Fibroblast of skin of left quadriceps (primary cell): ENCODE data around the gene TUBB4A.
A peak's percentile ranks its signal among the peaks of the same experiment; 100 is the strongest.

Experiments used
- DNase-seq, 2 experiments: peaks; one replicate each; pipeline ENCODE4 v3.0.0-alpha.2; 2013; ENCODE audit warnings: low read depth in 2 of 2

The TUBB4A gene

DNA sequence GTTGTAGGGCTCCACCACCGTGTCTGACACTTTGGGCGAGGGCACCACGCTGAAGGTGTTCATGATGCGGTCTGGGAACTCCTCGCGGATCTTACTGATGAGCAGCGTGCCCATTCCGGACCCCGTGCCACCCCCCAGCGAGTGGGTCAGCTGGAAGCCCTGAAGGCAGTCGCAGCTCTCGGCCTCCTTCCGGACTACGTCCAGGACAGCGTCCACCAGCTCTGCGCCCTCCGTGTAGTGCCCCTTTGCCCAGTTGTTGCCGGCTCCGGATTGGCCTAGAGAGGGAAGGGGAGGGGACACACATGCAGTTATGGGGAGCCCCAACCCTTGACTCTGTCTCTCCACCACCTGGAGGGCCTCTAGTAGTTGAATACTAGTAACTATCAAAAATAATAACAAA, 6.2 kb downstream of the TUBB4A start:
- DNase-seq = no peak

DNA sequence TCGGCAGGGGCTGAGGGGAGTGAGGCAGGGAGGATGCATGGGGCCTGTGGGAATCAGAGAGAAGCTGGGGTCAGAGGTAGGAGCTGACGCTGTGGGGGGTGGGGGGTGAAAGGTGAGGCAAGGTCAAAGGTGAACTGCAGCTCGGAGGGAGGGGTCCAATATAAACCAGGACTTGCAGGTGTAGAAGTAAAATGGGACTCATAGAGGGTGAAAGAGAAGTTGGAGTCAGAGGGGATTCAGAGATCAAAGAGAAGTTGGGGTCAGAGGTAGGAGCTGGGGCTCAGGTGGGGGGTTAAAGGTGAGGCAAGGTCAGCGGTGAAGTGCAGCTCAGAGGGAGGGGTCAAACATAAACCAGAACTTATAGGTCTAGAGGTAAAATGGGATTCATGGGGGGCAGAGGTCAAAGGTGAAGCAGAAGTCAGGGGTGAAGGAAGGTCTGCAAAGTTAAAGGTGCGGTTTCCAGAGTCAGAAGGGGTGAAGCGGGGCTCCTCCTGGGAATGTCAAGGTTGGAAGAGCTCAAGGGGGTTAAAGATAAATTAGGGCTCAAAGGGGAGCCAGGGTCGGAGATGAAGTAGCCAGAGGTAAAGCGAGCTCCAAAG, 7.6 kb downstream of the TUBB4A start:
- DNase-seq = no peak

- DNase-seq = no peak
Measured at GRCh38 chr19:6491802-6492592, 10.1 kb downstream of the TUBB4A start.

GRCh38 chr19:6490134-6490533, 12.0 kb downstream of the TUBB4A start:
- DNase-seq = no peak

- DNase-seq = no peak
Measured at GRCh38 chr19:6489278-6490061, 12.6 kb downstream of the TUBB4A start.

GRCh38 chr19:6484831-6485230, 17.3 kb downstream of the TUBB4A start:
- no peak for DNase-seq

- no peak for DNase-seq
Measured at GRCh38 chr19:6484230-6484629, 17.9 kb downstream of the TUBB4A start.

DNA sequence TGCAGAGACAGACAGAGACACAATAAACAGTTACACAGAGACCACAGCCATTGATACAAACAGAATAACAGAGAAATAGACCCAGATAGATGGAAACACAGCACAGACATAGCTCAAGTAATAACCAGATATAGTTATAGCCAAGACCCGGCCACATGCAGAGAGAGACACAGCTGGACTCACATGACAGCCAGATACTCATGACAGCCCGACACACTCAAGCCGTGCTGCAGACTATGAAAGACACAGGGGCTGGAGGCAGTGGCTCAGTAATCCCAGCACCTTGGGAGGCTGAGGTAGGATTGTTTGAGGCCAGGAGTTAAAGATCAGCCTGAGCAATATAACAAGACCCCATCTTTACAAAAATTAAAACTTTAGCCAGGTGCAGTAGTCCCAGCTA, 18.9 kb downstream of the TUBB4A start:
- no peak for DNase-seq

- DNase-seq = no peak
Measured at GRCh38 chr19:6482343-6482686, 19.8 kb downstream of the TUBB4A start.

DNA sequence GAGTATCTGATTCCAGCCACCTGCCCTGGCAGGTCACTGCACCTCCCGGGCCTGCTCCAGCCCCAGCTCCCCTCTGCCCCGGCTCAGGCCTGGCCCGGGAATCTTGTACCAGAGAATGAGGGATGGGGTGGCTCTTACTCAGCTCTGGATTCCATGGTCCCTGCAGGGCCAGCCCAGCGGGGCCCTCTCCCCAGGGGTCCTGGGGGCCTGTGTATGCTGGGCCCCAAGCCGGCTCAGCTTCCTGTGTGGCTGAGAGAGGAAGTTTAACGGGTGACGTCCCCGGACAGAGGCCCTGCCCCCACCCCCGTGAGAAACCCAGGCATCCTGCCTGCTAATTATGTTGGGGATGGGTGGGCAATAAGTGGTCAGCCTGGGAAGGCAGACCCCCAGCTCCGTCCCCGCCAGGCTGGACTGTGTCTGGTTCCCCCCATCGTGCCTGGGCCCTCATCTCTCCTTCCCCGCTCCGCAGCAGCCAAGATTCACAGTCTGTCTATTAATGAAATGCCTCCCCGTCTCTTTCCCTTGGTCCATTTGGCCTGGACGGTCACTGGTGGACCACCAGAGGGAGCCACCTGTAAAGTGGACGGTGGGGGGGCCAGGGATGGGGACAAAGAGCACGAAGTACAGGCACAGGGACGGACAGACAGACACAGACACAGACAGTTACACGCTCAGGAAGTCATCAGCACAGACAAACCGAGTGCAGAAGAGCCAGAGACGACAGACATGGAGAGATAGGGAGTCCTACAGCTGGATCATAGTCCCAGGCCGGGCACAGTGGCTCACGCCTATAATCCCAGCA, 20.4 kb downstream of the TUBB4A start, which contains the start of gene DENND1C:
TSS of gene DENND1C (minus strand) at position 247 of the 802 bp plus-strand sequence. CDS start at position 155, 92 bp downstream.
- no peak for DNase-seq

DNA sequence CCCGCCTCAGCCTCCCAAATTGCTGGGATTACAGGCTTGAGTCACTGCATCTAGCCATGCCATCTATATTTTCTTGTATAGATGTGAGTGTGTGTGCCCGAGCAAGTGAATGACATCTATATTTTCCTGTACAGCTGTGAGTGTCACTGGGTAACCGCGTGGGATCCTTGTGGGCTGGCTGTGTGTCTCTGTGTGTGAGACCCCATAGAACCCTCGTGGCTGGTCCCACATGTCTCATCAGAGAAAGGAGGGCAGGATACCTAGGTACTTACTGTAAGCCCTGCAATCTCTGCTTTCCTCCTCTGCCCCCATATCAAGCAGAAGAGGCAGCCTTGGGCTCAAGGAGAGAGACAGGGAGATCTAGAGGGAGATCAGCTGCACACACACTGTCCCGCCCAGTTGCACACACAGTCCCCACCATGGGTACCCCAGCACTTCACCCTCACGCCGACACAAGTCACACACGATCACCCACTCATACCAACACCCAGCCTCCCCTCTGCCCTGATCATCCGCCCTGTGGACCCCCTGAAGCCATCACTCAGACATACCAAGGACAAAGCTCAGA, 21.2 kb downstream of the TUBB4A start:
- DNase-seq = no peak

DNA sequence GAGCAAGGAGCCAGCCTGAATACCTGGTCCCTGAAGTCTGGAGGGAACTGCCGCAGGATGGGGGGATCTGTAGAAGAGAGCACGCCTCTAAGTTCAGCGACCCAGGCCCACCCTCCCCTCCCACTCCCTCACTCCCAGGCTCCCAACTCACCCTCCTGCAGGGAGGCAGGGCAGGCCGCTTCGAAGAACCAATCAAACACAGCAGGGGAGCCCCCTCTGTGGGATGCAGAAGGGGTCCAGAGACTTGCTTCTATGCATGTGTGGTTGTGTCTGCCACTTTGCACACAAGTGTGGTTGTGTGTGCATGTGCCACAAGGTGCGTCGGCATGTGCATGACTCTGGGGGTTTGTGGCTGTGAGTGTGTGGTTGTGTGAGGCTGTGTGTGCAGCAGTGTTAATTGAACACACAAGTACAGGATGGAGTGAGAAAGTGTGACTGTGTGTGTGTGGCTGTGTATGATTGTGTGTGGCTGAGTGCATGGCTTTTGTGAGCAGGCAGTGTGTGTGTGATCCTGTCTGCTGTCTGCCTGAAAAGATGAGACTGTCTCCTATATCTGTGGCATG, 22.2 kb downstream of the TUBB4A start:
- no peak for DNase-seq

DNA sequence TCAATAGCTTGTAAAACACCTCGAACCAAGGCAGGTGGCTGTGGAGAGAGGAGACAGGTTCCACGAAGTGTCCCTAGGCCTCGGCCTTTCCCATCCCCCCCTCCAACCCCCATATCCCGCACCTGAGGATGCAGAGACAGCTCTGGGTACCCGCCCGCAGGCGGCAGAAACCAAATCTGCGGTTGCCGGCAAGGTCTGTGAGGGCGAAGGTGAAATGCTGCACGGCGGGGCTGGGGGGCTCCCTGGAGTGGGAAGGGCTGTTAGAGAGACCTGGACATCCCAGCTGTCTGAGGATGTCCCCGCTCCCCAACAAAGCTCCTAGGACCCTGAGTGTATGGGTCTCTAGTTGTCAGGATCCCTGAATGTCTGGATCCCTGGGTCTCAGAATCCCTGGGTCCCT, 23.3 kb downstream of the TUBB4A start:
- DNase-seq = no peak

GRCh38 chr19:6476896-6477431, 25.1 kb downstream of the TUBB4A start:
- DNase-seq = no peak

DNA sequence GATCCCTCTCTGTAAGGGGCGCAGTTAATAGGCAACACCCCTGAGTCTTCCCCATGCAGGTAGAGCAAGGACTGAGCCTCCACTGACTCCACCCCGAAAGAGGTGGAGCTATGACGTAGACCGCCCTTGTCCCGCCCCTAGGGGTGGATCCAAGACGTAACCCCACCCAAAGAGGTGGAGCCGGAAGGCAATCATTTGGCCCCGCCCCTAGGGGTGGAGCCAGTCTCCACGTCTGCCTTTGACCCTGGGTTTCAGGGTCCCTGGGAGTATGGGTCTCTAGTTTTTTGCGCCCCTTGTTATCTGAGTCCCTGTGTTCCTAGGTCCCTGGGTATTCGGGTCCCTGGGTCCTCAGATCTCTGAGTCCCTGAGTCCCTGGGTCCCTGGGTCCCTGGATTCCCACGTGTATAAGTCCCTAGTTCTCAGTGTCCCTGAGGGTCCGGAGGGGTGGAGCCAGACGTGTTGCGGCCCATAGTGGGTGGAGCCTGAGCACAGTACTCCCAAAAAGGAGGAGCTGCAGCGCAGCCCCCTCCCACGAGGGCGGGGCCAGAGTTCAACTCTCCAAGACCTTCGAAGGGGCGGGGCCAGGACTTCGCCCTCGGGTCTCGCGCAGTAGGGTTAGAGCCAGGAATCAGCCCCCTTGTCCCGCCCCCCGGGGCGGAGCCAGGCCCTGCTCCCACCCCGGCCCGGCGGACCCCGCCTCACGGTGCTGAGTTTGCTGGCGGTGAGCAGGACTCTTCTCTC, 25.8 kb downstream of the TUBB4A start:
- peak; percentile 10 to 13 for DNase-seq

DNA sequence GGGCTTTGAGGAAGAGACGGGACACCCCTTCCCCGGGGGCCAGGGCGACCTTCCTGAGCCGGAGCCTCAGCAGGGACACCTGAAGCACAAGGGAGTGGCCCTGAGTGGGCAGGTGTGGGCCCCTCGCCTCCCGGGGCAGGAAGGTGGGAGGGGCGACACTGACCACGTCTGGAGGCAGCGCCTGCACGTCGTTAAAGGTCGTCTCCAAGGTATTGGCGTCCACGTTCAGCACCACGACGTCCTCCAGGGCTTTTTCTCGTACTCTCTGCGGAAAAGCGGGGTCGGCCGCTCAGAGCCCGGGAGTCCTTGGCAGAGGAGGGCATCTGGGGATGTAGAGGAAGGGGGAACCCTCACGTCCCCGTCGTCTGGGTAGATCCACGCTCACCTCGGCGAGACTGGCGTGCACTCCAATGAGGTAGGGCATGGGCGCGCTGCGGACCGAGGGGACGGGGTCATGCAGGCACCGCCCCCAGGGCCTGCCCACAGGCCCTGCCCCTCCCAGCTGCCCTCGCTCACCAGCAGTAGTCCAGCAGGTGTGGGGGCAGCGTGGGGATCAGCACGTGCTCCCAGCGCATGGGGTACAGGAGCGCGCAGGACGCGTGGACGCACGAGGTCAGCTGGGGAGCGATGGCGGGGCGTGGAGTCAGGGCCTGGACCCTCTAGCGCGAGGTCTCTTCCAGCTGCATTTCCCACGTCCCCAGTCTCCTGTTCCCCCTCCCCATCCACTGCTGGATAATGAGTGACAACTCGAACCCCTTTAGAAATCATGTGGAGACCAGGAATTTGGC, 26.6 kb downstream of the TUBB4A start:
- no peak for DNase-seq

- DNase-seq = no peak
Measured at GRCh38 chr19:6473647-6474046, 28.5 kb downstream of the TUBB4A start.

DNA sequence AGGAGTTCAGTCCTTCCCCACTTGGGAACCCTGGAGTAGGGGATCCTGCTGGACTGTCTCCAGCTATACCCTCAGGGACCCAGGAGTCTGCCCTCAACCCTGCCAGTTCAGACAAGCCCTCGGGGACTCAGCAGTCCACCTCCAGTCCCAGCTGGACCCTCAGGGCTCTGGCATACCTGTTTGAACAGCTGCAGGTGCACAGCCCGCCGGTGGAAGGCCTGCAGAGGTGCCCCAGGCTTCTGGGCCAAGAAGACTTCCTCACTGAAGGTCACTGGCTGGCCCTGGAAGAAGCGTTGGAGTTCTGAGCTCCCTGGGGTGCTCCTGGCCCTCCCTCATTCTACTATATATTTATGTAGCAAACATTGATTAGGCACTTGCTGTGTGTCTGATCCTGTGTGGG, 29.4 kb downstream of the TUBB4A start:
- no peak for DNase-seq

DNA sequence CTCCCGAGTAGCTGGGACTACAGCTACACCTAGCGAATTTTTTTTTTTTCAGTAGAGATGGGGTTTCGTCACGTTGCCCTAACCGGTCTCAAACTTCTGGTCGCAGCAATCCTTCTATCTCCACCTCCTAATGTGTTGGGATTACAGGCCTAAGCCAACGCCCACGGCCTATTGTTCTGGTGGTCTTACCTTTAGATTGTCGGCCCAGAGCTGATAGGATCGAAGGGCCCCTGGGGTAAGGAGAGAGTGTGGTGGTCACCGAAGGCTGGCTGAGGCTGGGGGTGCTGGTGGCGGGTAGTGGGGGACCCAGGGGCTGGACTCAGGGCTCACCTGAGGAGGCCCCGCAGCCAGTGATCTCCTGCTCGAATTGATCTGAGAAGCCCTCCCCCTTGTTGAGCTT, 31.0 kb downstream of the TUBB4A start:
- no peak for DNase-seq
